Adrenal gland (tissue), 12 donors: ENCODE measurements around the gene HPF1. TPM values are rescaled to one million over a fixed set of nuclear protein-coding genes. Genes with fewer than 3 reads are reported as not detected.
A peak's percentile ranks its signal among the peaks of the same experiment; 100 is the strongest.
"Not testable (repeated sequence)": the region's sequence is repeated elsewhere in the genome, so short reads cannot be mapped to it uniquely, and the experiment has no call there.

Experiments used
- DNase-seq, 7 donors: peaks; one replicate each; pipeline ENCODE4 v3.0.0-alpha.2; 2019 to 2020
- H3K27ac ChIP-seq, 5 donors: fragments of 200-600 bp; sonication (generic) in 4 of 5; 1 replicate in 3 of 5; 2 replicates in 2 of 5; pipeline versions ENCODE4 v1.5.1 to v1.8.0; 2016 to 2020; ENCODE audit warnings: mild to moderate bottlenecking in 1 of 5
- H3K27me3 ChIP-seq: fragments of 200-600 bp; 2 replicates; pipeline ENCODE4 v1.8.0; 2021
- H3K36me3 ChIP-seq, 2 donors: fragments of 200-600 bp; replicated peaks in 1 of 2; 1 replicate in 1 of 2; 2 replicates in 1 of 2; pipeline versions ENCODE4 v1.5.1 to v1.8.0; 2018 to 2022
- H3K4me1 ChIP-seq, 2 donors: fragments of 200-600 bp; replicated peaks in 1 of 2; 1 replicate in 1 of 2; 2 replicates in 1 of 2; pipeline versions ENCODE4 v1.5.1 to v1.8.0; 2018 to 2021
- H3K4me3 ChIP-seq, 4 donors: fragments of 200-600 bp; sonication (generic) in 3 of 4; one replicate each; pipeline ENCODE4 v1.5.1; 2016 to 2018
- H3K9me3 ChIP-seq, 3 donors: fragments of 200-600 bp; sonication (generic) in 1 of 3; replicated peaks in 1 of 3; 1 replicate in 2 of 3; 2 replicates in 1 of 3; pipeline versions ENCODE4 v1.5.1 to v1.8.0; 2016 to 2021
- CTCF ChIP-seq, 6 experiments: fragments of 450-650 bp in 4 of 6; fragments of 200-600 bp in 2 of 6; sonication (generic) in 1 of 6; IDR thresholded peaks; 1 replicate in 5 of 6; 2 replicates in 1 of 6; pipeline versions ENCODE4 v1.5.1 to v1.8.0; 2016 to 2021; ENCODE audit warnings: antibody characterized with exemption in 6 of 6, mild to moderate bottlenecking in 2 of 6, moderate library complexity in 1 of 6
- POLR2A ChIP-seq, 2 donors: fragments of 450-650 bp; IDR thresholded peaks; one replicate each; pipeline ENCODE4 v1.6.1; 2017; ENCODE audit warnings: antibody characterized with exemption in 2 of 2, mild to moderate bottlenecking in 2 of 2, moderate library complexity in 1 of 2
- WGBS, 4 donors: extraction: QIAGEN DNeasy Blood & Tissue Kit in 2 of 4; methylation state at CpG; one replicate each; pipeline versions ENCODE4 v1.1.5 to v1.1.7; 2013 to 2017; 5-methylcytosine and 5-hydroxymethylcytosine counted together
- intact Hi-C, 2 donors: fragments of 100-400 bp; cut with DNase I; formaldehyde crosslinking; loops; one replicate each; pipeline versions ENCODE4 v1.14.1 to v1.15.0; 2022 to 2023
- polyA plus RNA-seq, 3 donors: library from polyadenylated mRNA; stranded (reverse); fragments of 200-250 nt in 2 of 3; fragments of 350-450 nt in 1 of 3; fragmentation: Illumina TruSeq in 1 of 3; extraction: RNeasy Lipid Tissue Mini Kit (QIAGEN cat#74804) in 1 of 3; gene quantifications; one replicate each; pipeline ENCODE4 v1.2.3, GENCODE V29; 2013 to 2014
- total RNA-seq, 9 donors: library from RNA; depleted of rRNA in 4 of 9; stranded (reverse); fragments of >200 nt in 4 of 9; fragments of 120-200 nt in 1 of 9; fragmentation: NEBNext Ultra II Directional in 1 of 9; extraction: Animal tissue kit (Norgen Biotek cat#: 25700) in 1 of 9; gene quantifications; one replicate each; pipeline versions ENCODE4 v1.1.0 to v1.2.4, GENCODE V29; 2013 to 2023
- donor health status: healthy with polysubstance abuse.
- donor health status: Bipolar disorder and iron deficiency.
- donor health status: DM: yes; HTN: yes; CAD: no.
- donor health status: DM: no; HTN: no; CAD: no.
- donor health status: DM: no; HTN: no; CAD: no.
- donor health status: DM: yes; HTN: yes; CAD: no.

The HPF1 gene
- total and polyA plus RNA-seq, 12 donors, result 20.5 to 71.2 (median 28.4) TPM

- peaks cover 9 to 10% of the 10 kb centered on the region in 2 donors for H3K4me1 ChIP-seq
- peaks cover 0 to 10% of the 10 kb centered on the region in 2 donors for H3K36me3 ChIP-seq
- TF ChIP-seq POLR2A (IDR thresholded peaks at IDR 0.05) (no peak), CTCF (IDR thresholded peaks at IDR 0.05) (no peak)
- H3K27me3 ChIP-seq, result no peaks in the 10 kb centered on the region
- no peak overlapping the region for H3K4me3 ChIP-seq
- 91 to 96% (median 92%) methylated on average over 2 of the region's 2 CpGs for WGBS, 4 donors
- intact Hi-C loops, result no loop called here
- no peaks in the 10 kb centered on the region for H3K9me3 ChIP-seq
- no peak overlapping the region for H3K27ac ChIP-seq
- peak in 1 of 7 donors; percentile 10 for DNase-seq
Measured at GRCh38 chr4:169741569-169741968, 16.2 kb downstream of the HPF1 start.

- H3K27ac ChIP-seq, H3K27me3 ChIP-seq, DNase-seq, H3K9me3 ChIP-seq, H3K4me3 ChIP-seq, H3K4me1 ChIP-seq, intact Hi-C loops: not testable (repeated sequence)
- H3K36me3 ChIP-seq, result peaks cover 0 to 15% of the 10 kb centered on the region in 2 donors
Measured at GRCh38 chr4:169738604-169739003, 19.1 kb downstream of the HPF1 start.

- WGBS, 4 donors, result 92 to 96% (median 95%) methylated on average over 2 to 5 of the region's 5 CpGs
- intact Hi-C loops, result no loop called here
- DNase-seq, result no peak
- no peaks in the 10 kb centered on the region for H3K4me1 ChIP-seq
- H3K27me3 ChIP-seq, result no peaks in the 10 kb centered on the region
- TF ChIP-seq CTCF (IDR thresholded peaks at IDR 0.05), result no peak
- no peak for TF ChIP-seq POLR2A (IDR thresholded peaks at IDR 0.05)
- H3K27ac ChIP-seq, result no peak overlapping the region
- H3K4me3 ChIP-seq, result no peak overlapping the region
- H3K36me3 ChIP-seq, result peaks cover 0 to 9% of the 10 kb centered on the region in 2 donors
- no peaks in the 10 kb centered on the region for H3K9me3 ChIP-seq
Measured at GRCh38 chr4:169730564-169730963, 27.2 kb downstream of the HPF1 start.

GRCh38 chr4:169727616-169728015 lies 30.1 kb downstream of the HPF1 start:
- no peak overlapping the region for H3K27ac ChIP-seq
- H3K4me3 ChIP-seq, result no peak overlapping the region
- DNase-seq, result no peak
- H3K27me3 ChIP-seq, result no peaks in the 10 kb centered on the region
- no peak for TF ChIP-seq POLR2A (IDR thresholded peaks at IDR 0.05)
- no peak for TF ChIP-seq CTCF (IDR thresholded peaks at IDR 0.05)
- intact Hi-C loops, result no loop called here
- peaks cover 0 to 9% of the 10 kb centered on the region in 2 donors for H3K36me3 ChIP-seq
- no peaks in the 10 kb centered on the region for H3K4me1 ChIP-seq
- H3K9me3 ChIP-seq, result no peaks in the 10 kb centered on the region

- H3K36me3 ChIP-seq, result no peaks in the 10 kb centered on the region
- no peaks in the 10 kb centered on the region for H3K9me3 ChIP-seq
- no peak overlapping the region for H3K4me3 ChIP-seq
Measured at GRCh38 chr4:169724260-169724659, 33.5 kb downstream of the HPF1 start.

More at GRCh38 chr4:169724260-169724659, 33.5 kb downstream of the HPF1 start:
- no peak for TF ChIP-seq CTCF (IDR thresholded peaks at IDR 0.05)
- no peaks in the 10 kb centered on the region for H3K4me1 ChIP-seq
- no peak for DNase-seq
- intact Hi-C loops, result no loop called here
- no peaks in the 10 kb centered on the region for H3K27me3 ChIP-seq
- H3K27ac ChIP-seq, result no peak overlapping the region
- 88 to 98% (median 92%) methylated on average over 2 of the region's 2 CpGs for WGBS, 4 donors
